Activated naive CD8-positive, alpha-beta T cell (primary cell): ENCODE measurements around the gene DOC2A.

Experiments used
- H3K27ac Mint-ChIP-seq: one replicate; pipeline ENCODE4 v1.8.0; 2021; ENCODE audit warnings: mixed read lengths
- H3K27me3 Mint-ChIP-seq: one replicate; pipeline ENCODE4 v1.8.0; 2021; ENCODE audit warnings: mixed read lengths
- H3K36me3 Mint-ChIP-seq: one replicate; pipeline ENCODE4 v1.8.0; 2021; ENCODE audit warnings: mixed read lengths
- H3K4me1 Mint-ChIP-seq: one replicate; pipeline ENCODE4 v1.8.0; 2021; ENCODE audit warnings: low read depth, mixed read lengths
- H3K4me3 Mint-ChIP-seq: one replicate; pipeline ENCODE4 v1.8.0; 2021; ENCODE audit warnings: mild to moderate bottlenecking, mixed read lengths
- H3K9me3 Mint-ChIP-seq: one replicate; pipeline ENCODE4 v1.8.0; 2021; ENCODE audit warnings: low read depth, mixed read lengths

Gene DOC2A

DNA sequence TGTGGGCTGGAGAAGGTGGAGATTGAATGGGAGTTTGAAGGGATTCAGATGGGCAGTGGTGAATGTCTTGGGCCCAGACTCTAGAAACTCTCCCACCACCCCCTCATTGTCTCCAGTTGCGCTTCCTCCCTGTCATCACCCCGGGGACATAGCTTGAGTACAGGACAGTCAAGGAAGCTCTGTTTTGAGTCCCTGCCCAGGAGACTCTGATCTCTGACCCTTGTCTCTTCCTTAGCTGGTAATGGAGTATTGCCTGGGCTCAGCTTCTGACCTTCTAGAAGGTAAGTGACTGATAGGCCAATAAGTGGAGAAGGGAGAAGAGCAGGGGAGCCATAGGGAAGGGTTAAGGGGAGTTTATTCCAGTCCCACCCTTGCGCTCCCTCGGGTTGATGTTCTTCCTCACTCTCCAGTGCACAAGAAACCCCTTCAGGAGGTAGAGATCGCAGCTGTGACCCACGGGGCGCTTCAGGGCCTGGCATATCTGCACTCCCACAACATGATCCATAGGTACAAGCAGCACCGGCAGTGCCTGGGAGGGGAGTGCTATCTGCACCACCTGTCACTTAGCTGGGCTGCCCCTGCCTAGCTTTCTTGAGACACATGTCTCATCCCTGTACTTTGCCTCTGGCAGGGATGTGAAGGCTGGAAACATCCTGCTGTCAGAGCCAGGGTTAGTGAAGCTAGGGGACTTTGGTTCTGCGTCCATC, 32.1 kb downstream of the DOC2A start:
- H3K36me3 Mint-ChIP-seq: peaks cover 5% of the 10 kb centered on the region
- H3K4me1 Mint-ChIP-seq: peaks cover 25% of the 10 kb centered on the region
- H3K27ac Mint-ChIP-seq: peak overlapping the region; percentile 34
- no peak overlapping the region for H3K4me3 Mint-ChIP-seq
- no peaks in the 10 kb centered on the region for H3K9me3 Mint-ChIP-seq
- no peaks in the 10 kb centered on the region for H3K27me3 Mint-ChIP-seq

DNA sequence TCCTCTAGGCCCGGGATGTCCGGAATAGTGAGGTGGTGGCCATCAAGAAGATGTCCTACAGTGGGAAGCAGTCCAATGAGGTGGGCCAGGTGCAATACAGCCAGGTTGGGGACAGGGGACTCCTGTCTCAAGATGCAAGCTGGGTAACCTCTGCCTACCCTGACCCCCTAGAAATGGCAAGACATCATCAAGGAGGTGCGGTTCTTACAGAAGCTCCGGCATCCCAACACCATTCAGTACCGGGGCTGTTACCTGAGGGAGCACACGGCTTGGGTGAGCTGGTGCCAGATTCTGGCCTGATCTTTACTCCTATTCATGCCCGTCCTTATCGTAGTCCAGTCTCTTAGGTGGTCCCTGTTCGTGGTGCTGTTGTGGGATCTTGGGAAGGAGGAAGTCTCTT, 32.7 kb downstream of the DOC2A start:
- H3K4me1 Mint-ChIP-seq: peaks cover 29% of the 10 kb centered on the region
- no peak overlapping the region for H3K4me3 Mint-ChIP-seq
- no peak overlapping the region for H3K27ac Mint-ChIP-seq
- no peaks in the 10 kb centered on the region for H3K27me3 Mint-ChIP-seq
- H3K9me3 Mint-ChIP-seq: no peaks in the 10 kb centered on the region
- H3K36me3 Mint-ChIP-seq: peaks cover 2% of the 10 kb centered on the region

DNA sequence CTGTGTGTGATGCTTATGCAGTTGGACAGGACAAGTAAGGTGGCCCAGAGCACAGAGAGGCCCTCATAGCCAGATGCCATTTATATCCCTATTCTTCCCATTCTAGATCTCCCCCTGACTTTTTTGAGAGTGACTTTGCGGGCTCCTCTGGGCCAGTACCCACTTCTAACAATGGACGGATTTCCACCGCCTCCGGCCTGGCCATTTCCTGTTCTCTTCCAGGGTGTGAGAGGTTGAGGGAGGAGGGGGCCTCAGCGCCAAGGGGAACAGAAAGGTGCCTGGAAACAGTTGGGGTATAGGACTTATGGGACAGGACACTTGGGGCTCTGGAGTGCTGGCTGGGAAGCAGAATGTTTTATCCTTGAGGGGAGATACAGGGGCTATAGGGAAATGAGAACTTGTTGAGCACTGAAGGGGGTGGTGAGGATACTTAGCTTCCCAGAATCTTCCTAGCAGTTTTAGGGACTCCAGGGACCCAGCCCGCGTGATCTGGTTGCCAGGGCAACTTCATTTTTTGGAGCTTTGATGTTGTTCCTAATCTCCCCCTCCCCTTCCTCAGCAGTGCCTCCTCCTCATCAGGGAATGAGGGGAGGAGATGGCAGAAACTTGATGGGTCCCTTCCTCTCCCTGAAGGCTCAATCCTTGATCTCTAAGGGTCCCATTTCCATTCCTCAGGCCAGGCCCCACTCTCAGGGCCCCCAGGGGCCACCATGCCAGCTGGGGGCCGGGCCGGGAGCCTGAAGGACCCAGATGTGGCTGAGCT, 33.6 kb downstream of the DOC2A start:
- H3K9me3 Mint-ChIP-seq: no peaks in the 10 kb centered on the region
- H3K27me3 Mint-ChIP-seq: no peaks in the 10 kb centered on the region
- H3K4me1 Mint-ChIP-seq: peaks cover 33% of the 10 kb centered on the region
- no peak overlapping the region for H3K4me3 Mint-ChIP-seq
- H3K36me3 Mint-ChIP-seq: peaks cover 2% of the 10 kb centered on the region
- peak overlapping the region; percentile 36 for H3K27ac Mint-ChIP-seq

DNA sequence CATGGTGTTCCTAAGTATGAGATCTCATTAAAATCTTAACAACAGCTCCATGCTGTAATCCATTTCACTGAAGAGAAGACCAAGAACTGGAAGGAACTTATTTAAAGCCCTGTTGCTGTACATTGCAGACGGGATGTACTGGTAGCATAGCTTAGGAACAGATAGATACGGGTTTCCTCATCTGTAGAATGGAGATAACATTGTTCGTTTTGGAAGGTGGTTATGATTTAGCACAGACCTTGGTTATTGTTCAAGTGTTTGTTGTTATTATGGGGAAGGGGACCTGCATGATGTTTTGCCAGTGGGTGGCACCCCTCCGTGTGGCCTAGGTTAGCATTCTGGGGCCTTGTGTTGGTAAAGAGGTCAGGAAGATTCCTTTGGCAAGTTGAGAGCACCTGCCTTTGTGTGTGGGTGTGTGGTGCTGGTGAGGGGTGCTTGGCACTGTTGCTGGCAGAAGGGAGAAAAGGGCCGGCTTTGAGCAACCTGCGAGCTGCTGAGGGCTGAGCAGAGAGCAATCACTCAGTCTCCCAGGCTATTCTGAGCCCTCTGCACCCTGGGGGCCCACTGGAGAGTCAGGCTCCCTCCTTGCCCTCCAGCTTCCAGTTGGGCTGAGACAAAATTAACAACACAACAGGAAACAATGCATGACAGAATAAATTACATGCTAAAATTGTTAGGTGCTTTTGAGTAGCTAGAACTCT, 34.9 kb downstream of the DOC2A start:
- H3K9me3 Mint-ChIP-seq: no peaks in the 10 kb centered on the region
- H3K27ac Mint-ChIP-seq: peak overlapping the region; percentile 36
- peaks cover 33% of the 10 kb centered on the region for H3K4me1 Mint-ChIP-seq
- H3K4me3 Mint-ChIP-seq: peak overlapping the region; percentile 94
- peaks cover 2% of the 10 kb centered on the region for H3K36me3 Mint-ChIP-seq
- H3K27me3 Mint-ChIP-seq: no peaks in the 10 kb centered on the region

GRCh38 chr16:29975134-29975538, 35.7 kb downstream of the DOC2A start:
- no peaks in the 10 kb centered on the region for H3K27me3 Mint-ChIP-seq
- H3K9me3 Mint-ChIP-seq: no peaks in the 10 kb centered on the region
- H3K36me3 Mint-ChIP-seq: no peaks in the 10 kb centered on the region
- peaks cover 33% of the 10 kb centered on the region for H3K4me1 Mint-ChIP-seq
- peak overlapping the region; percentile 94 for H3K4me3 Mint-ChIP-seq
- H3K27ac Mint-ChIP-seq: peak overlapping the region; percentile 76

DNA sequence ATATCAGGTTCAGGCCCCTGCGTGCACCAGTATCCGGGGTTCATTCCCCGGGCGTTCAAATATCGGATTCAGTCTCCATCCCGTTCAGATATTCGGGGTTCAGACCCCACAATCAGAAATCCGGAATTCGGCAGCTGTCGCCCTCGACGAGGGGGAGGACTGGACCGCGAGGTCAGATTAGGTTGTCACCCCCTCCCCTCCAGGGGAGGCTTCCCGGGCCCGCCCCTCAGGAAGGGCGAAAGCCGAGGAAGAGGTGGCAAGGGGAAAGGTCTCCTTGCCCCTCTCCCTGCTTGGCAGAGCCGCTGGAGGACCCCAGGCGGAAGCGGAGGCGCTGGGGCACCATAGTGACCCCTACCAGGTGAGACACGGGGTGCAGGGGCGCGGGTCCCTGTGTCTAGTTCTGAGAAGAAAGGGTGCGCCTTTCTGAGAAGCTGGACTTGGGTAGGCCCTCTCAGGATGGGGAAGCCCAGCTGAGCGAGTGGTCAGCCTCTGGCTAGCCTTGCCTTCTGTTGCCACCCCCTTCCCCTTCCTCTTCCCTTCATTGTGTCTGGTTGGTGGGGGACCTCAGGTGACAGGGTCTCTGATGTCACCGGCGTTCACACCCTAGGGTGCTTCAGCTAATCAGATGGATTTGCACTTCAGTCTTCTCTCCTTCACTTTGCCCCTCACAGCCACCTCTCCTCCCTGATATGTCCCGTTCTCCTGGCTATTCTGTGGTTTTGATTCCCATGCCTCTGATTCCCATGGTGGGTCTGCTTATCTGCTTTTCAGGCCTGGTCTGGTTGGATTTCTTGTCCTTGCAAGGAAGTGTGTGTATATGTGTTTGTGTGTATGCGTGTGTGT, 36.3 kb downstream of the DOC2A start:
- Mint-ChIP-seq H3K27ac (peak overlapping the region; percentile 76), H3K9me3 (no peaks in the 10 kb centered on the region), H3K4me1 (peaks cover 33% of the 10 kb centered on the region), H3K36me3 (no peaks in the 10 kb centered on the region), H3K27me3 (no peaks in the 10 kb centered on the region), H3K4me3 (peak overlapping the region; percentile 94)

DNA sequence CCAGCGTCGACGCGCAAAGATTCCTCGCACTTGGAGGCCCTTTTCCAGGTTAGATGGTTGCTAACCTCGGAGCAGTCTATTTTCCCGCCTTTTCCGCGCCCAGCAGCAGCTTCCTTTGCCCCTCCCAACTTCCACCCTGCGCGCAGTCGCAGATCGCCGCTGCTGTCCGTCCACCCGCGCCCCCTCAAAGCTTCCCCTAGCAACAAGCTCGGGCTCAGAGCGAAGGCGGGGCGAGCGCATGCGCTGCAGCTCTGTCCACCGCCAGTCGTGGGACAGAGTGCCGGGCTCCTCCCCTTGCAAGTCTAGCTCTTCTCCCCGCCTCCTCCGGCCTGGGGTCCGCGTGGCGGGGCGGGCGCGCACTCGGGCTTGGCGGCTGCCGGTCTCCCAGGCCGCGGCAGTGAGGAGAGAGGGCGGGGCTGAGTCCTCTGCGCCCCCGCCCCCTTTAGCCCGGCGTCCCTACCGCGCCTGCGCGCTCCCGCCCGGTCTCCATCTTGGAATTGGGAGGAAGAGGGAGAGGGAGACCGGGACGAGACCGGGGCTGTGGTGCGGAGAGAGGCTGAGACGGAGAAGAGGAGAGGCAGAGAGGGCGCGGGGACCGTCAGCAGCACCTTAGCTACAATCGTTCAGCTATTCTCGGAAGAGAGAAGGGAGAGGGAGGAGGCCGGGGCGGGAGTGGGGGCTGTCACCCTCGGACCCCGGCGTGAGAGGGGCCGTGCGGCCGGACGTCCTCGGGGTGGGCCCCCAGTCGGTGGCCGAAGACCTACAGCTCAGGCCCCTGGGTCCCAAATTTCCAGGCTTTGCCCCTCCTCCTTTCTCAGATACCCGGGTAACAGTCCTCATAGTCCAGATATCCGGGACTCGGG, 37.2 kb downstream of the DOC2A start, which contains the start of gene TAOK2:
Gene TAOK2, plus strand, starts transcription at position 485 of the 863 bp plus-strand sequence. CDS start 3,905 bp downstream, outside the sequence.
- peak within 1 kb of the TSS; percentile 88 for H3K27ac Mint-ChIP-seq
- H3K4me3 Mint-ChIP-seq: peak within 1 kb of the TSS; percentile 94
- H3K9me3 Mint-ChIP-seq: no peaks in the 10 kb centered on the region
- H3K36me3 Mint-ChIP-seq: no peaks in the 10 kb centered on the region
- H3K4me1 Mint-ChIP-seq: peaks cover 33% of the 10 kb centered on the region
- no peaks in the 10 kb centered on the region for H3K27me3 Mint-ChIP-seq

DNA sequence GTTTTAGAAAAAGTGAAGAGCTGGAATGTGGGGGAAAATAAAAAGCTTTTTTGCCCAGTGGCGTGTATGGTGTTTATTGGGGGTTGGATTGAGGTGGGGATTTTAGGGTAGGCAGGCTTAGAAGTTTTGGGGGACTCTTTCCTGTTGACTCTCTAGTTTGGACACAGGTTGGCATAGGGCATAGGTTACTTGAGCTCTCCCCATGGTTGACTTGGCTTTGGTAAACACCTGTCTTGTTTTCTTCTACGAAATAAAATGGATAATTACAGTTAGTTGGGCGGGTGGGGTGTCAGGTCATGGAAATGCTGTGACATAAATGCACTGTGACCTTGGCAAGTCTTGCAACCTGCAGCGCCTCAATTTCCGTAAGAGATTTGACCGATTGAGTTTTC, 37.8 kb downstream of the DOC2A start:
- Mint-ChIP-seq H3K27ac (peak overlapping the region; percentile 86), H3K27me3 (no peaks in the 10 kb centered on the region), H3K9me3 (no peaks in the 10 kb centered on the region), H3K36me3 (no peaks in the 10 kb centered on the region), H3K4me1 (peaks cover 33% of the 10 kb centered on the region), H3K4me3 (peak overlapping the region; percentile 94)

DNA sequence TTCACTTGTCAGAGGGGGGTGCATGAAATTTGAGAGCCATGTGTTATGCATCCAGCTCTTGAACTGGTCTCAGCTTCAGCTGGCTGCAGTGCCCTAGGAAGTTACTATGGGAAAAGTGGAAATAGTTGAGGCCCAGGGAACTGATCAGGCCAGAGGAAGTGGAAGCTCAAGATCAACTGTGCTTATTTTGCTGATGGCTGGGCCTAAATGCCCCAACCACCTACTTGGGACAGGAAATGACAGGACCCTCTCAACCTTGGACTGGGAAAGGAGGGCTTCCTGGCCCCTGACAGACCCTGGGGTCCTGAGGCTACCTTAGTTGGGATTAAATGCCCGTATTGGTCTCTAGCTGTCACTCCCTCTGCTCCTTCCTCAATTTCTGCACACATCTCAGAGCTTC, 38.3 kb downstream of the DOC2A start:
- peak overlapping the region; percentile 86 for H3K27ac Mint-ChIP-seq
- no peaks in the 10 kb centered on the region for H3K9me3 Mint-ChIP-seq
- H3K4me1 Mint-ChIP-seq: peaks cover 33% of the 10 kb centered on the region
- no peaks in the 10 kb centered on the region for H3K27me3 Mint-ChIP-seq
- H3K4me3 Mint-ChIP-seq: peak overlapping the region; percentile 38
- H3K36me3 Mint-ChIP-seq: no peaks in the 10 kb centered on the region

- Mint-ChIP-seq H3K4me3 (no peak overlapping the region), H3K27ac (no peak overlapping the region), H3K27me3 (no peaks in the 10 kb centered on the region), H3K4me1 (peaks cover 24% of the 10 kb centered on the region), H3K9me3 (no peaks in the 10 kb centered on the region), H3K36me3 (no peaks in the 10 kb centered on the region)
Observed at GRCh38 chr16:29971304-29971703, 39.5 kb downstream of the DOC2A start.

DNA sequence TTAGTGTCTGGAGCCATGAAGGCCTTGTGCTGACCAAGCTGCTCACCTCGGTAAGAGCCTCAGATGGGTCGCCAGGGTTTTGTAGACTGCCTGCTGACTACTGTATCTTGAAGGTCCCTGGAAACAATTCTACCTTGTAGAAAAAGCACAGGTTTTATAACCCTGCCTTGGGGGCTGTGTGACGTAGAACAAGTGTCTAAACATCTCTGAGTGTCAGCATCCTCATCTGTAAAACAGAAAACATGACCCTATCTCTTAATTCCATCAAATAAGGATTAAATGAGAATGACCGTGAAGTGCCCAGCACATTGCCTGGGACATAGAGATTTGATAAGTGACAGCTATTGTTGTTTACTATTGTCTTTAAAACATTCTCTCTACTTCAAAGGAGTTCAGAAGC, 42.6 kb downstream of the DOC2A start:
- Mint-ChIP-seq H3K27me3 (no peaks in the 10 kb centered on the region), H3K27ac (peak overlapping the region; percentile 12), H3K9me3 (no peaks in the 10 kb centered on the region), H3K36me3 (no peaks in the 10 kb centered on the region), H3K4me1 (peaks cover 7% of the 10 kb centered on the region), H3K4me3 (no peak overlapping the region)

- Mint-ChIP-seq H3K9me3 (no peaks in the 10 kb centered on the region), H3K27me3 (no peaks in the 10 kb centered on the region), H3K4me1 (peaks cover 18% of the 10 kb centered on the region), H3K36me3 (no peaks in the 10 kb centered on the region), H3K4me3 (peak overlapping the region; percentile 91), H3K27ac (peak overlapping the region; percentile 81)
Observed at GRCh38 chr16:29963021-29963743, 47.6 kb downstream of the DOC2A start.

DNA sequence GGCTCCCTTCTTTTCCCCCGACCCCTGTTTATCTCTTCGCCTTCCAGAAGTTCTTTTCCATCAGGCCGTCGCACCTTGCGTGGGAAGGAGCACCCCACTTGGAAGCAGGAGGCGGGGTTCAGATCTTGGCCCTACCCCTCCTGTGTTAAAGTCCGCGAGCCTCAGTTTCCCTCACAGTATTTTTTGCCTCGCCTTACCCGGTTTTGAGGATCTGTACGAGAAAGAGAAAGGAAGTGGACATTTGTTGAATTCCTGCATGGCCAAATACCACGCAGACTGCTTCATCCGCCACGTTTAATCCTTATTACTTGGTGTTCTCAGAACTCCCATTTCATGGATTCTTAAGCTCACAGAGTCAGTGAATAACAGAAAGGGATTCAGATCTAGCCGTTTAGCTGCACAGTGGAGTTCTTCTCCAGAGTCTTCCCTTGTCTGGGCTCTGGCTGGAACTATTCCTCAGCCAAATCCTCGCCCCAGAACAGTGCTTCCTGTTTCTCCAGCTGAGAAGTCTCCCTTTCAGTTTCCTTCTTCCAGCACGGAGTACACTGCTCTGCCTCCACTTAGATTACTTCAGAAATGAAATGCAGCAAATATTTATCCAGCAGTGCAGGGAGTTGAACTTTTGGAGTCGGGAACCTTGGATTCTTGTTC, 48.4 kb downstream of the DOC2A start:
- H3K4me1 Mint-ChIP-seq: peaks cover 18% of the 10 kb centered on the region
- H3K36me3 Mint-ChIP-seq: no peaks in the 10 kb centered on the region
- peak overlapping the region; percentile 91 for H3K4me3 Mint-ChIP-seq
- H3K27me3 Mint-ChIP-seq: no peaks in the 10 kb centered on the region
- H3K9me3 Mint-ChIP-seq: no peaks in the 10 kb centered on the region
- H3K27ac Mint-ChIP-seq: peak overlapping the region; percentile 81
